B cell (primary cell): Measurements from ENCODE around the gene AQP11.

Source experiments
- CTCF ChIP-seq: fragments of 200-600 bp; IDR thresholded peaks from one replicate; pipeline ENCODE4 v1.8.0; 2022; ENCODE audit warnings: antibody characterized with exemption, mild to moderate bottlenecking
- EZH2 ChIP-seq: IDR thresholded peaks from 2 replicates; pipeline ENCODE4 v1.6.1; 2012; ENCODE audit warnings: borderline replicate concordance, low read depth, mild to moderate bottlenecking, moderate library complexity, low read length; ENCODE audit not compliant: insufficient read depth, poor library complexity, severe bottlenecking

GRCh38 chr11:77609234-77609633 lies 19.5 kb downstream of the AQP11 start:
- TF ChIP-seq CTCF (no peak), EZH2 (no peak)
